IMR-90 (cell line): ENCODE measurements around the gene ALOXE3. TPM values are rescaled to one million over a fixed set of nuclear protein-coding genes. Genes with fewer than 3 reads are reported as not detected.
A peak's percentile ranks its signal among the peaks of the same experiment; 100 is the strongest.

ENCODE experiments used
- ATAC-seq: fragments of 200-7000 bp; cut with Tn5 transposase; 2 replicates; pipeline ENCODE4 v1.9.1; 2020; ENCODE audit warnings: low read depth, mild to moderate bottlenecking, moderate library complexity
- BruUV-seq: library from RNA; stranded (reverse); fragments of 400-500 nt; replicated peaks from 2 replicates; lab custom pipeline; 2021; lab: Mats Ljungman, UMichigan
- CTCF ChIA-PET: fragments of 300-600 bp; formaldehyde crosslinking; extraction: SDS; loops from one replicate; lab custom pipeline; 2021; ENCODE audit warnings: antibody characterized with exemption; lab: Yijun Ruan, JAX
- POLR2A ChIA-PET: fragments of 300-600 bp; sonication (Branson Sonifier 250); formaldehyde crosslinking; loops from one replicate; lab custom pipeline; 2022; ENCODE audit warnings: antibody characterized with exemption; ENCODE audit not compliant: unreplicated experiment; lab: Charles Lee
- DNase-seq: peaks from one replicate; pipeline ENCODE4 v3.0.0; 2013
- H2AFZ ChIP-seq: replicated peaks from 2 replicates; pipeline ENCODE3; 2013; ENCODE audit warnings: low read length, mild to moderate bottlenecking; ENCODE audit not compliant: poor library complexity
- H2AK5ac ChIP-seq: 2 replicates; pipeline ENCODE4 v1.6.1; 2013; ENCODE audit warnings: low read depth, low read length, inconsistent platforms
- H2AK9ac ChIP-seq: replicated peaks from 2 replicates; pipeline ENCODE3; 2013; ENCODE audit warnings: mild to moderate bottlenecking, low read depth, low read length, moderate library complexity; ENCODE audit not compliant: poor library complexity
- H2BK120ac ChIP-seq: 2 replicates; pipeline ENCODE4 v1.6.1; 2013; ENCODE audit warnings: low read depth, low read length, inconsistent platforms
- H2BK15ac ChIP-seq: 3 replicates; pipeline ENCODE4 v1.6.1; 2013; ENCODE audit warnings: low read depth, low read length, inconsistent platforms
- H2BK20ac ChIP-seq: 2 replicates; pipeline ENCODE4 v1.6.1; 2013; ENCODE audit warnings: low read depth, mild to moderate bottlenecking, inconsistent platforms, low read length, moderate library complexity
- H2BK5ac ChIP-seq: 2 replicates; pipeline ENCODE4 v1.6.1; 2013; ENCODE audit warnings: mild to moderate bottlenecking, low read depth, low read length, inconsistent platforms; ENCODE audit not compliant: poor library complexity, severe bottlenecking
- H3K14ac ChIP-seq: replicated peaks from 2 replicates; pipeline ENCODE4 v1.6.1; 2013; ENCODE audit warnings: low read depth, low read length, inconsistent platforms
- H3K18ac ChIP-seq: 2 replicates; pipeline ENCODE4 v1.6.1; 2013; ENCODE audit warnings: low read depth, low read length, control low read depth
- H3K23ac ChIP-seq: 2 replicates; pipeline ENCODE4 v1.6.1; 2013; ENCODE audit warnings: low read depth, low read length, inconsistent platforms
- H3K27ac ChIP-seq: 2 replicates; pipeline ENCODE4 v1.5.1; 2013; ENCODE audit warnings: mild to moderate bottlenecking, control low read depth, low read length; ENCODE audit not compliant: insufficient read depth
- H3K27me3 ChIP-seq: 2 replicates; pipeline ENCODE4 v1.6.1; 2013; ENCODE audit warnings: low read length; ENCODE audit not compliant: control insufficient read depth, insufficient read depth
- H3K36me3 ChIP-seq: 2 replicates; pipeline ENCODE4 v1.6.1; 2013; ENCODE audit warnings: low read length, mixed read lengths; ENCODE audit not compliant: control insufficient read depth, insufficient read depth
- H3K4ac ChIP-seq: 2 replicates; pipeline ENCODE4 v1.6.1; 2013; ENCODE audit warnings: low read depth, low read length, inconsistent platforms
- H3K4me1 ChIP-seq: 2 replicates; pipeline ENCODE4 v1.6.1; 2013; ENCODE audit warnings: low read length, mixed read lengths; ENCODE audit not compliant: control insufficient read depth, insufficient read depth
- H3K4me2 ChIP-seq: 2 replicates; pipeline ENCODE4 v1.6.1; 2013; ENCODE audit warnings: low read depth, mild to moderate bottlenecking, control low read depth, low read length, moderate library complexity
- H3K4me3 ChIP-seq: 2 replicates; pipeline ENCODE4 v1.5.1; 2013; ENCODE audit warnings: low read depth, mild to moderate bottlenecking, control low read depth, low read length, moderate library complexity; ENCODE audit not compliant: insufficient read depth
- H3K56ac ChIP-seq: 2 replicates; pipeline ENCODE4 v1.6.1; 2013; ENCODE audit warnings: low read length, inconsistent platforms; ENCODE audit not compliant: insufficient read depth; ENCODE audit errors: extremely low read depth
- H3K79me1 ChIP-seq, 2 experiments: 2 replicates each; pipeline ENCODE4 v1.6.1; 2013; ENCODE audit warnings: low read length in 2 of 2, inconsistent platforms in 1 of 2, low read depth in 1 of 2
- H3K9ac ChIP-seq: 2 replicates; pipeline ENCODE4 v1.6.1; 2013; ENCODE audit warnings: low read depth, low read length, control low read depth
- H3K9me1 ChIP-seq: 2 replicates; pipeline ENCODE4 v1.6.1; 2013; ENCODE audit warnings: low read length, inconsistent platforms; ENCODE audit not compliant: insufficient read depth
- H3K9me3 ChIP-seq: 2 replicates; pipeline ENCODE4 v1.6.1; 2013; ENCODE audit warnings: low read length; ENCODE audit not compliant: control insufficient read depth, insufficient read depth
- H4K20me1 ChIP-seq: 2 replicates; pipeline ENCODE4 v1.6.1; 2013; ENCODE audit warnings: low read length, inconsistent platforms; ENCODE audit not compliant: insufficient read depth
- H4K5ac ChIP-seq: 2 replicates; pipeline ENCODE4 v1.6.1; 2013; ENCODE audit warnings: mild to moderate bottlenecking, low read depth, low read length, control low read depth
- H4K8ac ChIP-seq, 2 experiments: 2 replicates each; pipeline ENCODE4 v1.6.1; 2013; ENCODE audit warnings: low read depth in 2 of 2, low read length in 2 of 2, control low read depth in 1 of 2, inconsistent platforms in 1 of 2
- H4K91ac ChIP-seq: 2 replicates; pipeline ENCODE4 v1.6.1; 2013; ENCODE audit warnings: low read depth, low read length, inconsistent platforms; ENCODE audit not compliant: insufficient read depth
- CEBPB ChIP-seq: IDR thresholded peaks from 2 replicates; pipeline ENCODE4 v1.6.1; 2012; ENCODE audit warnings: low read depth, low read length, improper control_type of control experiment
- CHD1 ChIP-seq: IDR thresholded peaks from 2 replicates; pipeline ENCODE4 v1.6.1; 2012; ENCODE audit warnings: low read depth, low read length, improper control_type of control experiment
- MAFK ChIP-seq: IDR thresholded peaks from 2 replicates; pipeline ENCODE4 v1.6.1; 2012; ENCODE audit warnings: low read depth, low read length, improper control_type of control experiment
- MAZ ChIP-seq: IDR thresholded peaks from 2 replicates; pipeline ENCODE4 v1.6.1; 2012; ENCODE audit warnings: low read depth, mild to moderate bottlenecking, low read length, improper control_type of control experiment, moderate library complexity, borderline replicate concordance
- MXI1 ChIP-seq: IDR thresholded peaks from 2 replicates; pipeline ENCODE4 v1.6.1; 2012; ENCODE audit warnings: low read depth, mild to moderate bottlenecking, low read length, moderate library complexity, borderline replicate concordance
- POLR2A ChIP-seq: IDR thresholded peaks from 2 replicates; pipeline ENCODE4 v1.6.1; 2012; ENCODE audit warnings: mild to moderate bottlenecking, low read depth, low read length
- RAD21 ChIP-seq: IDR thresholded peaks from 2 replicates; pipeline ENCODE4 v1.6.1; 2012; ENCODE audit warnings: low read length, improper control_type of control experiment
- RFX5 ChIP-seq: IDR thresholded peaks from 2 replicates; pipeline ENCODE4 v1.8.0; 2012; ENCODE audit warnings: low read depth, mild to moderate bottlenecking, low read length, moderate library complexity
- SMC3 ChIP-seq: fragments of 150-350 bp; IDR thresholded peaks from 2 replicates; pipeline ENCODE4 v1.6.1; 2016; ENCODE audit warnings: low read depth, mild to moderate bottlenecking, antibody characterized with exemption, low read length, moderate library complexity
- WGBS, 2 experiments: methylation state at CpG; one replicate each; pipeline versions ENCODE4 v1.1.5 to v1.1.7; 2013; ENCODE audit warnings: missing lambda C conversion rate in 2 of 2; ENCODE audit not compliant: insufficient read length in 1 of 2; ENCODE audit errors: extremely low coverage in 2 of 2; 5-methylcytosine and 5-hydroxymethylcytosine counted together
- dilution Hi-C: fragments of 300-500 bp; cut with HindIII; formaldehyde crosslinking; loops from one replicate; pipeline ENCODE4 v1.14.3; 2018; ENCODE audit warnings: low sequenced_read_pairs; ENCODE audit not compliant: unreplicated experiment
- in situ Hi-C: fragments of 300-500 bp; cut with MboI; formaldehyde crosslinking; loops from 3 replicates; pipeline ENCODE4 v1.14.3; 2019; ENCODE audit warnings: low sequenced_read_pairs, inconsistent platforms, mixed read lengths
- intact Hi-C: fragments of 100-400 bp; cut with micrococcal nuclease; formaldehyde crosslinking; loops from 2 replicates; pipeline ENCODE4 v1.10.0; 2022
- polyA plus RNA-seq, 3 experiments: library from polyadenylated mRNA; depleted of rRNA; stranded (reverse); fragments of >200 nt; gene quantifications; 2 replicates each; pipeline ENCODE4 v1.2.3, GENCODE V29; 2012; ENCODE audit warnings: low replicate concordance in 1 of 3
- total RNA-seq: library from RNA; depleted of rRNA; stranded (reverse); fragments of >200 nt; gene quantifications from 2 replicates; pipeline ENCODE4 v1.2.3, GENCODE V29; 2012
- TF ChIP-seq, protein P1 (sequence below): conservative IDR thresholded peaks from 2 replicates; pipeline ENCODE4 v1.5.1; 2012; ENCODE audit warnings: mild to moderate bottlenecking, low read depth, low read length, improper control_type of control experiment
- TF ChIP-seq, protein P2 (sequence below): fragments of 150-350 bp; IDR thresholded peaks from 2 replicates; pipeline ENCODE4 v1.6.1; 2017; ENCODE audit warnings: mild to moderate bottlenecking, antibody characterized with exemption, low read length, low read depth
- TF ChIP-seq, protein P3 (sequence below): fragments of 150-350 bp; IDR thresholded peaks from 2 replicates; pipeline ENCODE4 v1.6.1; 2016; ENCODE audit warnings: low read depth, mild to moderate bottlenecking, low read length, moderate library complexity, borderline replicate concordance

Gene ALOXE3
- total and polyA plus RNA-seq, 2 of the 4 experiments (the other 2 are of a cell fraction), result under 0.01 to 0.26 TPM

DNA sequence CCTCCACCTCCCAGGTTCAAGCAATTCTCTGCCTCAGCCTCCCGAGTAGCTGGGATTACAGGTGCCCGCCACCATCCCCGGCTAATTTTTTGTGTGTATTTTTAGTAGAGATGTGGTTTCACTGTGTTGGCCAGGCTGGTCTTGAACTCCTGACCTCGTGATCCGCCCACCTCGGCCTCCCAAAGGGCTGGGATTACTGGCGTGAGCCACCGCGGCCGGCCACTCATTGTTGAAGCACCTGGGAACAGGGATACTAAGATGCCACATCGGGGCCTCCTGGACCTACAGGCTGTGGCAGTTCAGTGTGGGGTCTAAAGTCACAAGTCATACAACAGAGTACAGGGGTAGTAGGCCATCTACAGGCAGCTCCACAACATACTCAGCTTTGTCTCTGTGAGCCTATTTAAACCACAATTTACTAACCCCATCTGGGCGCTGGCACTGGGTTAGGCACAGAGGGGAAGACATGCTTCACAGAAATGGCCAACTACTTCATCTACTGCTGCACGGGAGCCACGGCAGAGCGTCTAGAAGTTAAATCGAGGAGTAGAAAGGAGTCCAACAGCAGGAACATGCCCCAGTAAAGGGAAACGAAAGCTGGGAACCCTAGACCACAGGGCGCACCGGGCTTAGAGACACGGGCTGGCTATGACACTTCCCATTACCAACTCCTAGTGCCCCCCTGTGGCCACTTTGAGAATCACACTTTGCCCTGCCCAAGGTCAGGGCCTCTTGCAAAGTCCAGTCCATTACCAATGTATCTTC lies 40.1 kb upstream of the ALOXE3 start:
- no peak overlapping the region for H4K91ac ChIP-seq
- no peak overlapping the region for H2BK15ac ChIP-seq
- DNase-seq, result peak; percentile 87
- dilution Hi-C loops (no loop called here), intact Hi-C loops (loop anchor here (1.0 to 5.0 kb wide), 2 partner anchors 20 to 76 kb away; no protein-coding TSS in a partner anchor), in situ Hi-C loops (loop anchor here (25.0 kb wide), 1 partner anchor 921 kb away; the partner anchor contains the start of genes DVL2, GABARAP and PHF23)
- peaks cover 11% of the 10 kb centered on the region for H3K9me1 ChIP-seq
- H3K9me3 ChIP-seq, result no peaks in the 10 kb centered on the region
- ChIA-PET CTCF (interaction anchor here (0.7 to 1.1 kb wide), 3 partner anchors 20 to 38 kb away, joined by 3 read pairs; no protein-coding TSS in a partner anchor), POLR2A (interaction anchor here (1.1 kb wide), 1 partner anchor 15 kb away, joined by 4 read pairs; no protein-coding TSS in a partner anchor)
- H3K18ac ChIP-seq, result no peak overlapping the region
- peaks cover 22% of the 10 kb centered on the region for H3K4me1 ChIP-seq
- no peak overlapping the region for H3K4me3 ChIP-seq
- no peak overlapping the region for H3K23ac ChIP-seq
- 0 out of 2 replicates have a peak overlapping the region, but pooled peaks have one; percentile 16 for H3K27ac ChIP-seq
- peak; percentile 30 for ATAC-seq
- peak overlapping the region; percentile 69 for H2AK5ac ChIP-seq
- BruUV-seq, result no TSS peak
- H3K36me3 ChIP-seq, result peaks cover 15% of the 10 kb centered on the region
- H3K14ac ChIP-seq, result no peak overlapping the region
- no peak overlapping the region for H4K5ac ChIP-seq
- no peak overlapping the region for H2BK5ac ChIP-seq
- H2AFZ ChIP-seq, result peak overlapping the region; percentile 67
- H3K4ac ChIP-seq, result peak overlapping the region; percentile 30; the same call in 1 of the 2 replicates
- peaks cover 19 to 52% of the 10 kb centered on the region in 2 experiments for H3K79me1 ChIP-seq
- peak overlapping the region in 1 of 2 experiments; percentile 71; a peak in 1 of 4 replicates for H4K8ac ChIP-seq
- no peaks in the 10 kb centered on the region for H3K27me3 ChIP-seq
- H2BK20ac ChIP-seq, result no peak overlapping the region
- peak overlapping the region; percentile 90 for H2AK9ac ChIP-seq
- H3K56ac ChIP-seq, result 0 out of 2 replicates have a peak overlapping the region, but pooled peaks have one; percentile 3
- H2BK120ac ChIP-seq, result no peak overlapping the region
- H4K20me1 ChIP-seq, result peaks cover 14% of the 10 kb centered on the region
- no peak overlapping the region for H3K4me2 ChIP-seq
- 0 out of 2 replicates have a peak overlapping the region, but pooled peaks have one; percentile 14 for H3K9ac ChIP-seq
- 80% methylated on average over 7 of the region's 20 CpGs; no CpG with 5 or more reads in 1 of the 2 experiments for WGBS, 2 experiments
- TF ChIP-seq POLR2A (0 out of 2 replicates have a peak, but pooled peaks have one; percentile 26), RFX5 (no peak), MAFK (no peak), RAD21 (peak; percentile 79), MAZ (peak; percentile 49; the same call in 1 of the 2 replicates), CHD1 (no peak), CEBPB (0 out of 2 replicates have a peak, but pooled peaks have one; percentile 13), MXI1 (peak; percentile 46; the same call in 1 of the 2 replicates), SMC3 (peak; percentile 74)
- TF ChIP-seq, protein P1, sequence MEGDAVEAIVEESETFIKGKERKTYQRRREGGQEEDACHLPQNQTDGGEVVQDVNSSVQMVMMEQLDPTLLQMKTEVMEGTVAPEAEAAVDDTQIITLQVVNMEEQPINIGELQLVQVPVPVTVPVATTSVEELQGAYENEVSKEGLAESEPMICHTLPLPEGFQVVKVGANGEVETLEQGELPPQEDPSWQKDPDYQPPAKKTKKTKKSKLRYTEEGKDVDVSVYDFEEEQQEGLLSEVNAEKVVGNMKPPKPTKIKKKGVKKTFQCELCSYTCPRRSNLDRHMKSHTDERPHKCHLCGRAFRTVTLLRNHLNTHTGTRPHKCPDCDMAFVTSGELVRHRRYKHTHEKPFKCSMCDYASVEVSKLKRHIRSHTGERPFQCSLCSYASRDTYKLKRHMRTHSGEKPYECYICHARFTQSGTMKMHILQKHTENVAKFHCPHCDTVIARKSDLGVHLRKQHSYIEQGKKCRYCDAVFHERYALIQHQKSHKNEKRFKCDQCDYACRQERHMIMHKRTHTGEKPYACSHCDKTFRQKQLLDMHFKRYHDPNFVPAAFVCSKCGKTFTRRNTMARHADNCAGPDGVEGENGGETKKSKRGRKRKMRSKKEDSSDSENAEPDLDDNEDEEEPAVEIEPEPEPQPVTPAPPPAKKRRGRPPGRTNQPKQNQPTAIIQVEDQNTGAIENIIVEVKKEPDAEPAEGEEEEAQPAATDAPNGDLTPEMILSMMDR, result peak; percentile 86
- TF ChIP-seq, protein P2, sequence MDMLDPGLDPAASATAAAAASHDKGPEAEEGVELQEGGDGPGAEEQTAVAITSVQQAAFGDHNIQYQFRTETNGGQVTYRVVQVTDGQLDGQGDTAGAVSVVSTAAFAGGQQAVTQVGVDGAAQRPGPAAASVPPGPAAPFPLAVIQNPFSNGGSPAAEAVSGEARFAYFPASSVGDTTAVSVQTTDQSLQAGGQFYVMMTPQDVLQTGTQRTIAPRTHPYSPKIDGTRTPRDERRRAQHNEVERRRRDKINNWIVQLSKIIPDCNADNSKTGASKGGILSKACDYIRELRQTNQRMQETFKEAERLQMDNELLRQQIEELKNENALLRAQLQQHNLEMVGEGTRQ, result 0 out of 2 replicates have a peak, but pooled peaks have one; percentile 19
- TF ChIP-seq, protein P3, sequence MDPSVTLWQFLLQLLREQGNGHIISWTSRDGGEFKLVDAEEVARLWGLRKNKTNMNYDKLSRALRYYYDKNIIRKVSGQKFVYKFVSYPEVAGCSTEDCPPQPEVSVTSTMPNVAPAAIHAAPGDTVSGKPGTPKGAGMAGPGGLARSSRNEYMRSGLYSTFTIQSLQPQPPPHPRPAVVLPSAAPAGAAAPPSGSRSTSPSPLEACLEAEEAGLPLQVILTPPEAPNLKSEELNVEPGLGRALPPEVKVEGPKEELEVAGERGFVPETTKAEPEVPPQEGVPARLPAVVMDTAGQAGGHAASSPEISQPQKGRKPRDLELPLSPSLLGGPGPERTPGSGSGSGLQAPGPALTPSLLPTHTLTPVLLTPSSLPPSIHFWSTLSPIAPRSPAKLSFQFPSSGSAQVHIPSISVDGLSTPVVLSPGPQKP, result no peak
